ENCODE data around the gene CDHR2. TPM values are rescaled to one million over a fixed set of nuclear protein-coding genes. Genes with fewer than 3 reads are reported as not detected.

The CDHR2 gene
- total RNA-seq, 6 experiments from 2014 or later, result not detected

DNA sequence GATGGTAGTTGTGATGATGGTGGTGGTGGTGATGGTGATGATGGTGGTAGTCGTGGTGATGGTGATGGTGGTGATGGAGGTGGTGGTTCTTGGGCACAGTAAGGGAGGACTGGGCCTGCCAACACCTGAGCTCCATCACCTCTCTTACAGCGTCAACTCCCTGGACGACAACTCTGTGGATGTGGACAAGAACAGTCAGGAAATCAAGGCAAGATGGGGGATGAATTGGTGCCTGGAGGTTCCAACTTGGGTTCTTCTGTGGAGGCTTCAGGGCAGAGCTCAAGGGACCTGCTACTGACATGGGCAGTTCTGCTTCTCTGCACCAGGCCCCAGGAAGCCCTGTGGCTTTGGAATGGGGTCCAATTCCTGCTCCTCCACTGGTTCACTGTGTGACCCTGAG, 43.4 kb downstream of the CDHR2 start:
- Mint-ChIP-seq H3K4me1 (ENCODE audit: low read depth) (no peaks in the 10 kb centered on the region), H3K27me3 (ENCODE audit: insufficient read depth) (peaks cover 11% of the 10 kb centered on the region), H3K36me3 (ENCODE audit: low read depth) (no peaks in the 10 kb centered on the region), H3K4me3 (no peak overlapping the region), H3K27ac (no peak overlapping the region), H3K9me3 (peaks cover 4% of the 10 kb centered on the region; the same call in 1 of the 2 replicates)
- no peak for TF ChIP-seq CTCF (IDR thresholded peaks at IDR 0.05)
- DNase-seq, result no peak

- Mint-ChIP-seq H3K9me3 (peaks cover 4% of the 10 kb centered on the region; the same call in 1 of the 2 replicates), H3K27ac (no peak overlapping the region), H3K36me3 (ENCODE audit: low read depth) (no peaks in the 10 kb centered on the region), H3K4me1 (ENCODE audit: low read depth) (no peaks in the 10 kb centered on the region), H3K4me3 (no peak overlapping the region), H3K27me3 (ENCODE audit: insufficient read depth) (peaks cover 9% of the 10 kb centered on the region)
- TF ChIP-seq CTCF (IDR thresholded peaks at IDR 0.05), result no peak
- DNase-seq, result no peak
Observed at GRCh38 chr5:176593273-176593869, 44.2 kb downstream of the CDHR2 start.

GRCh38 chr5:176594554-176594953, 45.4 kb downstream of the CDHR2 start:
- no peak overlapping the region for H3K4me3 Mint-ChIP-seq
- no peak for TF ChIP-seq CTCF (IDR thresholded peaks at IDR 0.05)

DNA sequence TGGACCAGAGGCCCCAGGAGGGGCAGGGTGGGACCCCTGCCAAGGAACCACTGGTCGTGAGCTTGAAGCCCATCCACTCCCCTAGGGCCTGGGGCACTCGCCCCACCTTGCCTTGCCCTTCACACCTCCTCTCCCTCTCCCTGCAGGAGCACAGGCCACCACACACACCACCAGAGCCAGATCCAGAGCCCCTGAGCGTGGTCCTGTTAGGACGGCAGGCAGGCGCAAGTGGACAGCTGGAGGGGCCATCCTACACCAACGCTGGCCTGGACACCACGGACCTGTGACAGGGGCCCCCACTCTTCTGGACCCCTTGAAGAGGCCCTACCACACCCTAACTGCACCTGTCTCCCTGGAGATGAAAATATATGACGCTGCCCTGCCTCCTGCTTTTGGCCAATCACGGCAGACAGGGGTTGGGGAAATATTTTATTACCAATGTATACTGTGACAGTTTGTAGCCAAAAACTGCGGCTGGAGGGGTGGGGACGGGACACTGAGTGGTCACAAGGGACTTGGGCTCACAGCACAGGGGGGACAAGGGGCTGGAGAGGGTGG, 46.3 kb downstream of the CDHR2 start:
- Mint-ChIP-seq H3K27me3 (ENCODE audit: insufficient read depth) (no peaks in the 10 kb centered on the region; the same call in 1 of the 2 replicates), H3K27ac (no peak overlapping the region), H3K9me3 (no peaks in the 10 kb centered on the region), H3K4me3 (no peak overlapping the region), H3K36me3 (ENCODE audit: low read depth) (no peaks in the 10 kb centered on the region; the same call in 1 of the 2 replicates), H3K4me1 (ENCODE audit: low read depth) (no peaks in the 10 kb centered on the region)
- TF ChIP-seq CTCF (IDR thresholded peaks at IDR 0.05), result no peak
- no peak for DNase-seq

More at GRCh38 chr5:176594554-176594953, 45.4 kb downstream of the CDHR2 start:
- Mint-ChIP-seq H3K27ac (no peak overlapping the region), H3K4me1 (ENCODE audit: low read depth) (no peaks in the 10 kb centered on the region), H3K27me3 (ENCODE audit: insufficient read depth) (peaks cover 3% of the 10 kb centered on the region; the same call in 1 of the 2 replicates), H3K9me3 (peaks cover 2% of the 10 kb centered on the region; the same call in 1 of the 2 replicates), H3K36me3 (ENCODE audit: low read depth) (no peaks in the 10 kb centered on the region; the same call in 1 of the 2 replicates)
- DNase-seq, result no peak

- H3K27me3 Mint-ChIP-seq (ENCODE audit: insufficient read depth), result no peaks in the 10 kb centered on the region; the same call in 1 of the 2 replicates
- no peak overlapping the region for H3K4me3 Mint-ChIP-seq
Observed at GRCh38 chr5:176596069-176596644, 47.0 kb downstream of the CDHR2 start.

More at GRCh38 chr5:176596069-176596644, 47.0 kb downstream of the CDHR2 start:
- Mint-ChIP-seq H3K36me3 (ENCODE audit: low read depth) (no peaks in the 10 kb centered on the region; the same call in 1 of the 2 replicates), H3K4me1 (ENCODE audit: low read depth) (no peaks in the 10 kb centered on the region), H3K9me3 (no peaks in the 10 kb centered on the region), H3K27ac (no peak overlapping the region)
- no peak for TF ChIP-seq CTCF (IDR thresholded peaks at IDR 0.05)
- no peak for DNase-seq
